Omental fat pad (tissue), 4 donors: ENCODE measurements around the gene VPS26B. TPM values are rescaled to one million over a fixed set of nuclear protein-coding genes. Genes with fewer than 3 reads are reported as not detected.
"Not testable (repeated sequence)": the region's sequence is repeated elsewhere in the genome, so short reads cannot be mapped to it uniquely, and the experiment has no call there.

ENCODE experiments used
- ATAC-seq: fragments of 150-250 bp; one replicate; pipeline ENCODE4 v1.9.1; 2016; ENCODE audit warnings: mild to moderate bottlenecking, moderate library complexity; ENCODE audit not compliant: low FRiP score
- DNase-seq: peaks from one replicate; pipeline ENCODE4 v3.0.0-alpha.2; 2019; ENCODE audit warnings: low spot score
- total RNA-seq, 4 donors: library from RNA; depleted of rRNA; stranded (reverse); fragments of >200 nt; gene quantifications; one replicate each; pipeline ENCODE4 v1.1.0, GENCODE V29; 2016
- TF ChIP-seq, protein P1 (sequence below), 3 donors: fragments of 450-650 bp; IDR thresholded peaks; one replicate each; pipeline ENCODE4 v1.5.1; 2016 to 2017; ENCODE audit warnings: antibody characterized with exemption in 3 of 3, mild to moderate bottlenecking in 3 of 3, moderate library complexity in 2 of 3

The VPS26B gene
- total RNA-seq, 4 donors from 2014 or later = 25.4 to 52.8 (median 37.0) TPM

GRCh38 chr11:134248910-134249480 lies 24.5 kb downstream of the VPS26B start:
- ATAC-seq (no peak), DNase-seq (no peak)
- TF ChIP-seq, protein P1, sequence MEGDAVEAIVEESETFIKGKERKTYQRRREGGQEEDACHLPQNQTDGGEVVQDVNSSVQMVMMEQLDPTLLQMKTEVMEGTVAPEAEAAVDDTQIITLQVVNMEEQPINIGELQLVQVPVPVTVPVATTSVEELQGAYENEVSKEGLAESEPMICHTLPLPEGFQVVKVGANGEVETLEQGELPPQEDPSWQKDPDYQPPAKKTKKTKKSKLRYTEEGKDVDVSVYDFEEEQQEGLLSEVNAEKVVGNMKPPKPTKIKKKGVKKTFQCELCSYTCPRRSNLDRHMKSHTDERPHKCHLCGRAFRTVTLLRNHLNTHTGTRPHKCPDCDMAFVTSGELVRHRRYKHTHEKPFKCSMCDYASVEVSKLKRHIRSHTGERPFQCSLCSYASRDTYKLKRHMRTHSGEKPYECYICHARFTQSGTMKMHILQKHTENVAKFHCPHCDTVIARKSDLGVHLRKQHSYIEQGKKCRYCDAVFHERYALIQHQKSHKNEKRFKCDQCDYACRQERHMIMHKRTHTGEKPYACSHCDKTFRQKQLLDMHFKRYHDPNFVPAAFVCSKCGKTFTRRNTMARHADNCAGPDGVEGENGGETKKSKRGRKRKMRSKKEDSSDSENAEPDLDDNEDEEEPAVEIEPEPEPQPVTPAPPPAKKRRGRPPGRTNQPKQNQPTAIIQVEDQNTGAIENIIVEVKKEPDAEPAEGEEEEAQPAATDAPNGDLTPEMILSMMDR (IDR thresholded peaks at IDR 0.05) = no peak

GRCh38 chr11:134250246-134250645 lies 25.8 kb downstream of the VPS26B start:
- no peak for DNase-seq
- TF ChIP-seq, protein P1 (IDR thresholded peaks at IDR 0.05) = no peak
- no peak for ATAC-seq

GRCh38 chr11:134250675-134251074 lies 26.2 kb downstream of the VPS26B start:
- TF ChIP-seq, protein P1 (IDR thresholded peaks at IDR 0.05) = no peak
- ATAC-seq = no peak

DNA sequence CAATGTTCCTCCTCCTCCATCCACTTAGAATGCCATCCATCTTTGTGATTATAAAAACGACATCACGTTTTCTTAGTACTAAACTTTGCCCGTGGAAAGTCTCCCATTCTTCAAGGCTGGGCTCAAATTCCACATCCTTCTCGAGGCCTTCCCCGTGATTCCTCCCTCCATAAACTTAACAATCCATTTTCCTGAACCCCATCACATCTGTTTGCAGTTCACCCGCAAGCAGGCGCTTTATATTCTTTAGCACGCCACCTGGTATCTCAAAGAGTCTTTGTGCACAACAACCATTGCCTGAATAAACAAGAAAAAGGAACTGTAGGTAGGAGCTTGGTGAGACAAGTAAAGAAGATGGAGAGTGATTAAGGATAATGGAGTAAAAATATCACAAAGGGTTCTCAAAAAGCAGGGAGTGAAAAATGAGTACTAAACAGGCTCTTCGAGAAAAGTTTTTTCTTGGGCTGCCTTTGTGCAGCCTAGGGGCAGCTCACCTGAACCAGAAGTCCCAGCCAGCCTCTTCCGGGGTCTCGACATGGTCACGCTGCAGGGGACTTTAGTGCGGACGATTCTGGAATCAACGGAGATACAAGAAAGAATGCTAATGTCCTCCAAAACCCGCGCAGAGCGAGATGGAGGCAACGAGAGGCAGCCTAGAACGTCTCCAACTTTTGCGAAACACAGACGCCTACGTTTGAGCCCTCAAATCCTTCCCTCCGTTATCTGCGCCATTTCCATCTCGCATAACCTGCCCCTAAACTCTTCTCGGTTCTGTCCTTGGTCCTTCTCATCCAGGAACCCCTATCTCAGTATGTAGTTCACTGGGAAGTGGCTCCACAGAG lies 28.1 kb downstream of the VPS26B start:
- ATAC-seq = peak; percentile 31
- TF ChIP-seq, protein P1 (IDR thresholded peaks at IDR 0.05) = no peak
- DNase-seq = no peak

More at GRCh38 chr11:134250675-134251074, 26.2 kb downstream of the VPS26B start:
- DNase-seq = no peak

GRCh38 chr11:134253188-134253993 lies 28.9 kb downstream of the VPS26B start, which contains the start of the genes ACAD8 and THYN1:
Gene ACAD8 (plus strand): TSS chr11:134253568. CDS start chr11:134253601, 33 bp downstream.
Gene THYN1 (minus strand): TSS chr11:134253352. CDS start chr11:134252882, 470 bp downstream.
- ATAC-seq (peak; percentile 100), DNase-seq (peak; percentile 86)
- TF ChIP-seq, protein P1 (IDR thresholded peaks at IDR 0.05) = no peak

DNA sequence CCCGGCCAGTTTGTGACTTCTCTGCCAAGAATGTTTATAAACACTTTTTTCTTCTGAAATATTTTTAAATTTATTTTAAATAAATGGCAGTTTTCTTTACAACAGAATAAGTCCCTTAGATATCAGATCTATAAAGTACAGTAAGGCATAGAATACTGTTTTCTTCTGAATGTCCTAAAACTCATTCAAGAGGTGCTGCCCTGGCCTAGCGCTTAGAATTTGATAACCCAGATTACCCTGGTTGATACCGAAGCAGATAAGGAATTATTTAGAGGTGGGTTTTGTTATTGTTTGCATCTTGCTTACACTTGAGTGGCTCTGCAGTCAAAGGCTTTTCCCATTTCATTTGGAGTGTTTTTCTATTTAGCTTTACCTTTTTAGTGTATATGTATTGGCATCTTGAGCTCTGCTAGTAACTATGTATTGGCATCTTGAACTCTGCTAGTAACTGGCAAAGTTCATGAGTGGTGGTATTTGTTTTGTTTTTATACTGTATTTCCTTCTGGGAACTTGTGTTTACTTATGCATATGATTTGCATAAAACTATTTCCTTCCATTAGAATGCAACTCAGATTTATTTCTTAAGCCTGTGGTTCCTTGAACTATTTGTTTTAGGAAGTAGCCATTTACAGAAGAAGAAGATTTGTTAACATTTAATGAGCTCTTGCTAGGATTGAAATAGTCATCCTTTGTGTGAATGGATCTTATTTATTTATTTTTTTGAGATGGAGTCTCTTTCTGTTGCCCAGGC lies 30.1 kb downstream of the VPS26B start:
- TF ChIP-seq, protein P1 (IDR thresholded peaks at IDR 0.05) = no peak
- ATAC-seq (no peak), DNase-seq (no peak)

GRCh38 chr11:134255184-134255561 lies 30.7 kb downstream of the VPS26B start:
- not testable (repeated sequence) for ATAC-seq, DNase-seq
